ENCODE measurements around the gene ARFGEF2. TPM values are rescaled to one million over a fixed set of nuclear protein-coding genes. Genes with fewer than 3 reads are reported as not detected.

The ARFGEF2 gene
- total and polyA plus RNA-seq, 3 experiments from 2014 or later: 9.5 to 37.6 (median 36.6) TPM

DNA sequence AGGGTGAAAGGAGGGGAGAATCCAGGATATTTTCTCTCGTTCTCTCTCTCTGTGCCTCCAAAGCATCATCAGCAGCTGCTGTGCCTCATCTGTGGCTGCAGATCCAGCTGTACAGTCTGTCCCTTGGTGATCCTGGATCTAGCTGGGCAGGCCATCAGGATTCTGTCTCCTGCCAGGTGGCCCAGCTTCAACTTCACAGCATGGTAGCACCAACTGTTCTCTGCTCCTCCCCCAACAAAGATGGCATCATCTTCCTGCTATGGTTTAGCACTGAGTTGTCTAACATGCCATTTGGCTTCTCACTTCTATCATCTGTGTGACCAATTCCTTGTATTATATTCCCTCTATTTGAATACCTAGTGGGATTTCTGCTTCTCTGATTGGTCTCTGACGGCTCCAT lies 28.6 kb upstream of the ARFGEF2 start:
- no peak overlapping the region for H3K4me3 Mint-ChIP-seq
- Histone ChIP-seq H3K27me3 (ENCODE audit: insufficient read depth, low read length, poor library complexity, severe bottlenecking) (peaks cover 4% of the 10 kb centered on the region), H3K27ac (ENCODE audit: low read depth, low read length) (no peak overlapping the region), H3K36me3 (ENCODE audit: insufficient read depth, low read length) (no peaks in the 10 kb centered on the region), H3K9me3 (ENCODE audit: low read length) (no peaks in the 10 kb centered on the region), H3K4me3 (ENCODE audit: low read length) (no peak overlapping the region), H3K4me1 (ENCODE audit: insufficient read depth, low read length) (no peaks in the 10 kb centered on the region)
- POLR2A ChIA-PET: no interaction called here
- peak overlapping the region in 1 of 8 donors; percentile 29 for H3K27ac Mint-ChIP-seq
- H3K4me1 Mint-ChIP-seq: peaks cover 0 to 1% (median 0%) of the 10 kb centered on the region in 3 donors
- H3K9me3 Mint-ChIP-seq: no peaks in the 10 kb centered on the region
- peaks cover 0 to 2% (median 0%) of the 10 kb centered on the region in 3 donors for H3K36me3 Mint-ChIP-seq
- CTCF ChIA-PET: interaction anchor here (1.1 to 1.4 kb wide), 2 partner anchors 62 to 235 kb away, joined by 3 to 5 read pairs; no protein-coding TSS in a partner anchor
- no peak for DNase-seq
- peaks cover 0 to 4% of the 10 kb centered on the region in 2 donors for H3K27me3 Mint-ChIP-seq

DNA sequence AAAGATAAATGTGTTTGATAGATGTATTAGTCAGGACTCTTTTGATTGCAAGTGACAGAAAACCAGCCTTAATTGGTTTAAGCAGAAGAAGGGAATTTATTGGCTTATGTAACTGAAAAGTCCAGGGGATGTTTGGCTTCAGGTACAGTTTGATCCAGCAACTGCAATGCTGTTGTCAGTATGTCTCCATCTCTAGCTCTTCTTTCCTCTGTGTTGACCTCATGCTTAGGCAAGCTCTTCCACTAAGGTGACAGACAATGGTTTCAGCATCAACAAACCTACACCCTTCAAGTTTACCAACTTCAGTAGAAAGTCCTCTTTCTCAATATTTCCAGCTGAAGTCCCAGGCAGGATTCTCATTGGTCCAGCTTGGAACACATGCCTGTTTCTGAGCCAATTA lies 28.1 kb upstream of the ARFGEF2 start:
- Histone ChIP-seq H3K9me3 (ENCODE audit: low read length) (no peaks in the 10 kb centered on the region), H3K36me3 (ENCODE audit: insufficient read depth, low read length) (no peaks in the 10 kb centered on the region), H3K27me3 (ENCODE audit: insufficient read depth, low read length, poor library complexity, severe bottlenecking) (peaks cover 4% of the 10 kb centered on the region), H3K4me1 (ENCODE audit: insufficient read depth, low read length) (no peaks in the 10 kb centered on the region), H3K4me3 (ENCODE audit: low read length) (no peak overlapping the region), H3K27ac (ENCODE audit: low read depth, low read length) (no peak overlapping the region)
- Mint-ChIP-seq H3K4me3 (no peak overlapping the region), H3K36me3 (peaks cover 0 to 2% (median 0%) of the 10 kb centered on the region in 3 donors), H3K9me3 (no peaks in the 10 kb centered on the region), H3K4me1 (peaks cover 0 to 1% (median 0%) of the 10 kb centered on the region in 3 donors), H3K27ac (no peak overlapping the region), H3K27me3 (peaks cover 0 to 4% of the 10 kb centered on the region in 2 donors)
- POLR2A ChIA-PET: no interaction called here
- no peak for DNase-seq
- CTCF ChIA-PET: interaction anchor here (1.0 to 1.4 kb wide), 2 partner anchors 11 to 63 kb away, joined by 3 read pairs; no protein-coding TSS in a partner anchor

DNA sequence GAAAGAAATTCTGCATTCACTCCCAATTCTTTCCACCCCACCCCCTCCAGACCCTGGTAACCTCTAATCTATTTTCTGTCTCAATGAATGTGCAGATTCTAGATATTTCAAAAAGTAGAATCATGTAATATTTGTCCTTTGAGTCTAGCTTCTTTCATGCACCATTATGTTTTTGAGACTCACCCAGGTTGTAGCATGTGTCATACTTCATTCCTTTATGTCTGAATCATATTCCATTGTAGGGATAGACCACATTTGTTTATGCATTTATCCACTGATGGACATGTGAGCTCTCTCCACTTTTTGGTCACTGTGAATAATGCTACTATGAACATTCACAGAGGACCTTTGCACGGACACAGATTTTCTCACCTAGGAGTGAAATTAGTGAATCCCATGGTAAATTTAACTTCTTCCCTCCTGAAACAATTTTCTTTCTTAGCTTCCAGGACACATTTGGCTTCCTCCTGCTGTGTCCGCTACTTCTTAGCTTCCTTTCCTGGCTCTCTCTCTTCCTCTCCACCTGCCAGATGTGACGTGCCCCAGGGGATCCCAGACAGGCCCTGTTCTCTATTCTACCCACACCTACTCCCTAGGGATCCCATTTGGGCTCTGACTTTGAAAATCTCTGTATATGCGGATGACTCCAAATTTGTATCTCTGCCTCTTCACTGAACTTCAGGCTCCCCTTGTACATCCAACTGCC lies 24.1 kb upstream of the ARFGEF2 start:
- no peaks in the 10 kb centered on the region for H3K4me1 Mint-ChIP-seq
- DNase-seq: no peak
- H3K4me3 ChIP-seq (ENCODE audit: low read length): no peak overlapping the region
- H3K4me1 ChIP-seq (ENCODE audit: insufficient read depth, low read length): no peaks in the 10 kb centered on the region
- H3K9me3 ChIP-seq (ENCODE audit: low read length): no peaks in the 10 kb centered on the region
- H3K4me3 Mint-ChIP-seq: no peak overlapping the region
- H3K27ac ChIP-seq (ENCODE audit: low read depth, low read length): no peak overlapping the region
- no peak overlapping the region for H3K27ac Mint-ChIP-seq
- peaks cover 3% of the 10 kb centered on the region for H3K27me3 ChIP-seq (ENCODE audit: insufficient read depth, low read length, poor library complexity, severe bottlenecking)
- H3K27me3 Mint-ChIP-seq: peaks cover 0 to 3% of the 10 kb centered on the region in 2 donors
- H3K9me3 Mint-ChIP-seq: no peaks in the 10 kb centered on the region
- H3K36me3 ChIP-seq (ENCODE audit: insufficient read depth, low read length): no peaks in the 10 kb centered on the region
- ChIA-PET CTCF (interaction anchor here (1.1 to 1.5 kb wide), 3 partner anchors 240 to 255 kb away, joined by 3 to 8 read pairs (median 5); no protein-coding TSS in a partner anchor), POLR2A (no interaction called here)
- H3K36me3 Mint-ChIP-seq: no peaks in the 10 kb centered on the region

DNA sequence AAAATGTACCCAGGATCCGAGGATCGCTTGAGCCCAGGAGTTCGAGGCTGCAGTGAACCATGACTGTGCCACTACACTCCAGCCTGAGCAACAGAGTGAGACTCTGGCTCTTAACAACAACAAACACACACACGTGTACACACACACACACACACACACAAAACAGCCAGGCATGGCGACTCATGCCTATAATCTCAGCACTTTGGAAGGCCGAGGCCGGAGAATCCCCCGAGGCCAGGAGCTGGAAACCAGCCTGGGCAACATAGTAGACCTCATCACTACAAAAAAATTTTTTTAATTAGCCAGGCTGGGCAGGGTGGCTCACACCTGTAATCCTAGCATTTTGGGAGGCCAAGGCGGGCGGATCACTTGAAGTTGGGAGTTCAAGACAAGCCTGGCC lies 23.3 kb upstream of the ARFGEF2 start:
- Mint-ChIP-seq H3K4me1 (no peaks in the 10 kb centered on the region), H3K9me3 (no peaks in the 10 kb centered on the region), H3K4me3 (no peak overlapping the region), H3K27ac (no peak overlapping the region), H3K36me3 (no peaks in the 10 kb centered on the region), H3K27me3 (peaks cover 0 to 3% of the 10 kb centered on the region in 2 donors)
- Histone ChIP-seq H3K9me3 (ENCODE audit: low read length) (no peaks in the 10 kb centered on the region), H3K4me1 (ENCODE audit: insufficient read depth, low read length) (no peaks in the 10 kb centered on the region), H3K27ac (ENCODE audit: low read depth, low read length) (no peak overlapping the region), H3K4me3 (ENCODE audit: low read length) (no peak overlapping the region), H3K27me3 (ENCODE audit: insufficient read depth, low read length, poor library complexity, severe bottlenecking) (no peaks in the 10 kb centered on the region), H3K36me3 (ENCODE audit: insufficient read depth, low read length) (no peaks in the 10 kb centered on the region)
- no peak for DNase-seq
- CTCF ChIA-PET: interaction anchor here (1.5 kb wide), 1 partner anchor 241 kb away, joined by 8 read pairs; no protein-coding TSS in a partner anchor
- POLR2A ChIA-PET: no interaction called here

DNA sequence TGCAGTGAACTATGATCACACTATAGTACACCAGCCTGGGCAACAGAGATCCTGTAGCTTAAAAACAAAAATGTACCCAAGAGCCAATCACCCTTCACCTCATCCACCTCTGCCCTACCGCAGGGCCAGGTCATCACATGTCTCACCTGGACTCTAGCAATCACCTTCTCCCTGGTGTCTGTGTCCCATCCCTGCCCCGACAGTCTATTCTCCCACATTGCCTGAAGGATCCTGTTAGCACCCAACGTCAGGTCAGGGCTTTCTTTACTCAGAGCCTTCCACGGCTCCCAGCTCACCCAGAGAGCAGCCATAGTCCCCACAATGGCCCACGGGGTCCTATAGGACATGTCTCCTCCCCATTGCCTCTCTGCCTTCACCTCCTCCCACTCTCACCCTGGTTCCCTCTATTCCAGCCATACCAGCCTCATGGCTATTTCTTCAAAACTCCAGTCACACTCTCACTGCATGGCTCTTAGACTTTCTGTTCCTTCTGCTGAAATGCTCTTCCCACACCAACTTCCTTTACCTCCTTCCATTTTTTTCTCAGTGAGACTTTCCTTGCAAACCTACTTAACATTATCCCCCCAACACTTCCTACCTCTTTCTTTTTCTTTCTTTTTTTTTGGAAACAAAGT lies 22.5 kb upstream of the ARFGEF2 start:
- no peak overlapping the region for H3K4me3 ChIP-seq (ENCODE audit: low read length)
- no peaks in the 10 kb centered on the region for H3K27me3 ChIP-seq (ENCODE audit: insufficient read depth, low read length, poor library complexity, severe bottlenecking)
- H3K4me1 Mint-ChIP-seq: no peaks in the 10 kb centered on the region
- no peaks in the 10 kb centered on the region for H3K9me3 ChIP-seq (ENCODE audit: low read length)
- DNase-seq: no peak
- no peaks in the 10 kb centered on the region for H3K9me3 Mint-ChIP-seq
- H3K27me3 Mint-ChIP-seq: peaks cover 0 to 3% of the 10 kb centered on the region in 2 donors
- no peak overlapping the region for H3K27ac ChIP-seq (ENCODE audit: low read depth, low read length)
- H3K27ac Mint-ChIP-seq: no peak overlapping the region
- POLR2A ChIA-PET: interaction anchor here (0.7 kb wide), 1 partner anchor 76 kb away, joined by 6 read pairs; no protein-coding TSS in a partner anchor
- CTCF ChIA-PET: interaction anchor here (1.5 kb wide), 1 partner anchor 241 kb away, joined by 8 read pairs; no protein-coding TSS in a partner anchor
- no peaks in the 10 kb centered on the region for H3K4me1 ChIP-seq (ENCODE audit: insufficient read depth, low read length)
- H3K36me3 ChIP-seq (ENCODE audit: insufficient read depth, low read length): no peaks in the 10 kb centered on the region
- no peaks in the 10 kb centered on the region for H3K36me3 Mint-ChIP-seq
- H3K4me3 Mint-ChIP-seq: no peak overlapping the region

DNA sequence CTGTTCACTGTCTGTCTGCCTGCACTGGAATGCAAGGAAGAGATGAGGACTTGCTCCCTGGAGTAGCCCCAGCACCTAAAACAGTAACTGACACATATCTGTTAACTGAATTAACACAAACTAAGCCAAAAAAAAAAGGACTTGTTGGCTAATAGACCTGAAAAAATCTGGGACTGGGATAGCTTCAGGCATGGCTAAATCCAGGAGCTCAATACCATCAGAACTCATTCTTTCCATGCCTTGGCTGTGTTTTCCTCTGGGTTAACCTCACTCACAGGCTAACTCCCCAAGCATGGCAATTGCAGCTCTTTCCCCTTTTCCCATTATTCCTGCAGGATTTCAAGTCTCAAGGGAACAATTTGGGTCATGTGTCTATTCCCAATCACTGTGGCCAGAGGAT lies 21.6 kb upstream of the ARFGEF2 start:
- Mint-ChIP-seq H3K27ac (no peak overlapping the region), H3K27me3 (peaks cover 0 to 3% of the 10 kb centered on the region in 2 donors), H3K4me1 (peaks cover 4 to 8% (median 6%) of the 10 kb centered on the region in 3 donors), H3K4me3 (no peak overlapping the region), H3K36me3 (no peaks in the 10 kb centered on the region), H3K9me3 (no peaks in the 10 kb centered on the region)
- no peaks in the 10 kb centered on the region for H3K36me3 ChIP-seq (ENCODE audit: insufficient read depth, low read length)
- no peak overlapping the region for H3K27ac ChIP-seq (ENCODE audit: low read depth, low read length)
- no peaks in the 10 kb centered on the region for H3K9me3 ChIP-seq (ENCODE audit: low read length)
- POLR2A ChIA-PET: no interaction called here
- DNase-seq: no peak
- CTCF ChIA-PET: interaction anchor here (1.0 to 1.5 kb wide), 3 partner anchors 149 to 243 kb away, joined by 3 to 5 read pairs (median 3); no protein-coding TSS in a partner anchor
- no peak overlapping the region for H3K4me3 ChIP-seq (ENCODE audit: low read length)
- no peaks in the 10 kb centered on the region for H3K27me3 ChIP-seq (ENCODE audit: insufficient read depth, low read length, poor library complexity, severe bottlenecking)
- H3K4me1 ChIP-seq (ENCODE audit: insufficient read depth, low read length): no peaks in the 10 kb centered on the region

DNA sequence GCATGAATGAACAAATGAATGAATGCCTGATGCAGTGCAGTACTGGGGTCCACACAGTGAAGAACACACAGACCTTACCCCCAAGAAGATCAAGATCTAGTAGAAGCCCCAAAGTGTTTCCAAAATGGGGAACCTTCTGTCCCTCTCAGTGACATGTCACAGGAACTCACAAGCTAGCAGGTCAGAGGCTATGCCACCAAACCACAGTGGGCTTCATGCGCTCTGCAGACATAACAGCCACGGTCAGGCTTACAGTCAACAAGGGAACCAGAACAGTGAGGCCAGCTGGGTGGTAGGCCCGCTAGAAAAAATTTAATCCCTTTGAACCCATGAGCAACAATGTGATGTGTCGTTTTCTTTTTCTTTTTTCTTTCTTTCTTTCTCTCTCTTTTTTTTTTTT lies 20.2 kb upstream of the ARFGEF2 start:
- Mint-ChIP-seq H3K4me3 (no peak overlapping the region), H3K36me3 (no peaks in the 10 kb centered on the region), H3K4me1 (peaks cover 7 to 12% (median 10%) of the 10 kb centered on the region in 3 donors), H3K9me3 (no peaks in the 10 kb centered on the region), H3K27ac (peak overlapping the region in 1 of 8 donors; percentile 66), H3K27me3 (peaks cover 0 to 4% of the 10 kb centered on the region in 2 donors)
- Histone ChIP-seq H3K4me3 (ENCODE audit: low read length) (no peak overlapping the region), H3K4me1 (ENCODE audit: insufficient read depth, low read length) (no peaks in the 10 kb centered on the region), H3K9me3 (ENCODE audit: low read length) (no peaks in the 10 kb centered on the region), H3K27ac (ENCODE audit: low read depth, low read length) (no peak overlapping the region), H3K27me3 (ENCODE audit: insufficient read depth, low read length, poor library complexity, severe bottlenecking) (no peaks in the 10 kb centered on the region), H3K36me3 (ENCODE audit: insufficient read depth, low read length) (no peaks in the 10 kb centered on the region)
- CTCF ChIA-PET: interaction anchor here (2.0 kb wide), 1 partner anchor 244 kb away, joined by 8 read pairs; no protein-coding TSS in a partner anchor
- POLR2A ChIA-PET: no interaction called here
- DNase-seq: no peak

DNA sequence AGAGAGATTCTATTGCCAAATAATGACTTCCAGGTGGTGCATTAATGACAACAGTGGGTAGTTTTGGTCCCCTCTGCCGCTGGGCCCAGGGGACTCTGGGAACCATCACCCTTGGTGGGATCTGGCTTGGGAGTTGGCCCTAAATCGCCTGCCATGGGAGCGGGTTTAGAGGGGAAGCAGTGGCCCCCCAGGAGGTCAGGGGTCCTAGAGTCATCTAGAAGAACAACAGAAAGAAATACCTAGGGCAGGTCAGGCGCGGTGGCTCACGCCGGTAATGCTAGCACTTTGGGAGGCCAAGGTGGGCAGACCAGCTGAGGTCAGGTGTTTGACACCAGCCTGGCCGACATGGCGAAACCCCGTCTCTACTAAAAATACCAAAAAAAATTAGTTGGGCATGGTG lies 17.8 kb upstream of the ARFGEF2 start:
- H3K36me3 Mint-ChIP-seq: no peaks in the 10 kb centered on the region
- H3K4me1 ChIP-seq (ENCODE audit: insufficient read depth, low read length): no peaks in the 10 kb centered on the region
- peaks cover 0 to 1% of the 10 kb centered on the region in 2 donors for H3K27me3 Mint-ChIP-seq
- CTCF ChIA-PET: interaction anchor here (1.0 to 10.7 kb wide), 5 partner anchors 10 to 267 kb away, joined by 3 to 156 read pairs (median 4); no protein-coding TSS in a partner anchor
- H3K9me3 ChIP-seq (ENCODE audit: low read length): no peaks in the 10 kb centered on the region
- H3K4me3 Mint-ChIP-seq: no peak overlapping the region
- H3K9me3 Mint-ChIP-seq: no peaks in the 10 kb centered on the region
- peaks cover 7 to 12% (median 10%) of the 10 kb centered on the region in 3 donors for H3K4me1 Mint-ChIP-seq
- no peak for DNase-seq
- POLR2A ChIA-PET: no interaction called here
- H3K36me3 ChIP-seq (ENCODE audit: insufficient read depth, low read length): no peaks in the 10 kb centered on the region
- H3K27me3 ChIP-seq (ENCODE audit: insufficient read depth, low read length, poor library complexity, severe bottlenecking): no peaks in the 10 kb centered on the region
- H3K4me3 ChIP-seq (ENCODE audit: low read length): no peak overlapping the region
- H3K27ac Mint-ChIP-seq: no peak overlapping the region
- no peak overlapping the region for H3K27ac ChIP-seq (ENCODE audit: low read depth, low read length)
